H1 (cell line): Measurements from ENCODE around the gene PCDHGA1.

Source experiments
- BCL11A ChIP-seq, 2 experiments: IDR thresholded peaks; one replicate each; pipeline ENCODE4 v1.6.1; 2011; ENCODE audit warnings: low read depth in 2 of 2, low read length in 2 of 2, mild to moderate bottlenecking in 2 of 2
- CBX8 ChIP-seq: fragments of 300-800, 300-1000 bp; sonication (generic); IDR thresholded peaks from 2 replicates; pipeline ENCODE4 v1.7.1; 2016; ENCODE audit warnings: low read depth, low read length, borderline replicate concordance
- EP300 ChIP-seq, 2 experiments: IDR thresholded peaks; 1 replicate in 1 of 2; 2 replicates in 1 of 2; pipeline ENCODE4 v1.6.1; 2011 to 2012; ENCODE audit warnings: low read depth in 2 of 2, low read length in 2 of 2, mild to moderate bottlenecking in 2 of 2, borderline replicate concordance in 1 of 2, inconsistent platforms in 1 of 2, moderate library complexity in 1 of 2
- EZH2 ChIP-seq: fragments of 200-600 bp; sonication (generic); IDR thresholded peaks from 2 replicates; pipeline ENCODE4 v1.7.1; 2012; ENCODE audit warnings: low read depth, mild to moderate bottlenecking, moderate library complexity, low read length, inconsistent platforms; ENCODE audit not compliant: severe bottlenecking
- GTF2F1 ChIP-seq: IDR thresholded peaks from 2 replicates; pipeline ENCODE4 v1.6.1; 2012; ENCODE audit warnings: low read depth, low read length, improper control_type of control experiment, borderline replicate concordance
- MAFK ChIP-seq: IDR thresholded peaks from 2 replicates; pipeline ENCODE4 v1.6.1; 2012; ENCODE audit warnings: low read depth, mild to moderate bottlenecking, improper control_type of control experiment, low read length
- RXRA ChIP-seq: IDR thresholded peaks from 2 replicates; pipeline ENCODE4 v1.6.1; 2011; ENCODE audit warnings: low read depth, mild to moderate bottlenecking, low read length, moderate library complexity; ENCODE audit not compliant: insufficient read depth
- SP2 ChIP-seq: IDR thresholded peaks from 2 replicates; pipeline ENCODE4 v1.6.1; 2012; ENCODE audit warnings: mild to moderate bottlenecking, low read length, inconsistent platforms
- TAF1 ChIP-seq: IDR thresholded peaks from 2 replicates; pipeline ENCODE4 v1.6.1; 2011; ENCODE audit warnings: mild to moderate bottlenecking, low read depth, low read length
- TF ChIP-seq, protein P1 (sequence below), 3 experiments: IDR thresholded peaks; 1 replicate in 2 of 3; 2 replicates in 1 of 3; pipeline versions ENCODE4 v1.5.1 to v1.6.1; 2011; ENCODE audit warnings: low read length in 3 of 3, mild to moderate bottlenecking in 3 of 3, inconsistent platforms in 2 of 3, low read depth in 1 of 3, moderate library complexity in 1 of 3; ENCODE audit not compliant: insufficient read depth in 1 of 3; ENCODE audit errors: control extremely low read depth in 1 of 3

DNA sequence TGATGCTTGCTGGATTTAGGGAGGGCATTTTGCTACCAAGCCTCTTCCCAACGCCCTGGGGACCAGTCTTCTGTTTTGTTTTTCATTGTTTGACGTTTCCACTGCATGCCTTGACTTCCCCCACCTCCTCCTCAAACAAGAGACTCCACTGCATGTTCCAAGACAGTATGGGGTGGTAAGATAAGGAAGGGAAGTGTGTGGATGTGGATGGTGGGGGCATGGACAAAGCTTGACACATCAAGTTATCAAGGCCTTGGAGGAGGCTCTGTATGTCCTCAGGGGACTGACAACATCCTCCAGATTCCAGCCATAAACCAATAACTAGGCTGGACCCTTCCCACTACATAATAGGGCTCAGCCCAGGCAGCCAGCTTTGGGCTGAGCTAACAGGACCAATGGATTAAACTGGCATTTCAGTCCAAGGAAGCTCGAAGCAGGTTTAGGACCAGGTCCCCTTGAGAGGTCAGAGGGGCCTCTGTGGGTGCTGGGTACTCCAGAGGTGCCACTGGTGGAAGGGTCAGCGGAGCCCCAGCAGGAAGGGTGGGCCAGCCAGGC is 181.5 kb downstream of the PCDHGA1 start:
- TF ChIP-seq BCL11A (IDR thresholded peaks at IDR 0.05; ENCODE audit: low read depth in 2 of 2, low read length in 2 of 2) = no peak
- no peak for TF ChIP-seq GTF2F1
- no peak for TF ChIP-seq CBX8
- TF ChIP-seq, protein P1, sequence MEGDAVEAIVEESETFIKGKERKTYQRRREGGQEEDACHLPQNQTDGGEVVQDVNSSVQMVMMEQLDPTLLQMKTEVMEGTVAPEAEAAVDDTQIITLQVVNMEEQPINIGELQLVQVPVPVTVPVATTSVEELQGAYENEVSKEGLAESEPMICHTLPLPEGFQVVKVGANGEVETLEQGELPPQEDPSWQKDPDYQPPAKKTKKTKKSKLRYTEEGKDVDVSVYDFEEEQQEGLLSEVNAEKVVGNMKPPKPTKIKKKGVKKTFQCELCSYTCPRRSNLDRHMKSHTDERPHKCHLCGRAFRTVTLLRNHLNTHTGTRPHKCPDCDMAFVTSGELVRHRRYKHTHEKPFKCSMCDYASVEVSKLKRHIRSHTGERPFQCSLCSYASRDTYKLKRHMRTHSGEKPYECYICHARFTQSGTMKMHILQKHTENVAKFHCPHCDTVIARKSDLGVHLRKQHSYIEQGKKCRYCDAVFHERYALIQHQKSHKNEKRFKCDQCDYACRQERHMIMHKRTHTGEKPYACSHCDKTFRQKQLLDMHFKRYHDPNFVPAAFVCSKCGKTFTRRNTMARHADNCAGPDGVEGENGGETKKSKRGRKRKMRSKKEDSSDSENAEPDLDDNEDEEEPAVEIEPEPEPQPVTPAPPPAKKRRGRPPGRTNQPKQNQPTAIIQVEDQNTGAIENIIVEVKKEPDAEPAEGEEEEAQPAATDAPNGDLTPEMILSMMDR (IDR thresholded peaks at IDR 0.05; ENCODE audit: control extremely low read depth in 1 of 3, insufficient read depth in 1 of 3, low read depth in 1 of 3, low read length in 3 of 3) = no peak
- no peak for TF ChIP-seq TAF1
- no peak for TF ChIP-seq RXRA
- TF ChIP-seq EP300 (IDR thresholded peaks at IDR 0.05; ENCODE audit: borderline replicate concordance in 1 of 2, low read depth in 2 of 2, low read length in 2 of 2) = no peak
- no peak for TF ChIP-seq EZH2
- no peak for TF ChIP-seq SP2
- TF ChIP-seq MAFK = no peak
